ENCODE data around the gene TRIM28. TPM values are rescaled to one million over a fixed set of nuclear protein-coding genes. Genes with fewer than 3 reads are reported as not detected.

Gene TRIM28
- total and polyA plus RNA-seq, 9 of the 15 experiments (the other 6 are each of a cell fraction or from before 2014, with no cell fraction given): 12.1 to 797 (median 490) TPM

DNA sequence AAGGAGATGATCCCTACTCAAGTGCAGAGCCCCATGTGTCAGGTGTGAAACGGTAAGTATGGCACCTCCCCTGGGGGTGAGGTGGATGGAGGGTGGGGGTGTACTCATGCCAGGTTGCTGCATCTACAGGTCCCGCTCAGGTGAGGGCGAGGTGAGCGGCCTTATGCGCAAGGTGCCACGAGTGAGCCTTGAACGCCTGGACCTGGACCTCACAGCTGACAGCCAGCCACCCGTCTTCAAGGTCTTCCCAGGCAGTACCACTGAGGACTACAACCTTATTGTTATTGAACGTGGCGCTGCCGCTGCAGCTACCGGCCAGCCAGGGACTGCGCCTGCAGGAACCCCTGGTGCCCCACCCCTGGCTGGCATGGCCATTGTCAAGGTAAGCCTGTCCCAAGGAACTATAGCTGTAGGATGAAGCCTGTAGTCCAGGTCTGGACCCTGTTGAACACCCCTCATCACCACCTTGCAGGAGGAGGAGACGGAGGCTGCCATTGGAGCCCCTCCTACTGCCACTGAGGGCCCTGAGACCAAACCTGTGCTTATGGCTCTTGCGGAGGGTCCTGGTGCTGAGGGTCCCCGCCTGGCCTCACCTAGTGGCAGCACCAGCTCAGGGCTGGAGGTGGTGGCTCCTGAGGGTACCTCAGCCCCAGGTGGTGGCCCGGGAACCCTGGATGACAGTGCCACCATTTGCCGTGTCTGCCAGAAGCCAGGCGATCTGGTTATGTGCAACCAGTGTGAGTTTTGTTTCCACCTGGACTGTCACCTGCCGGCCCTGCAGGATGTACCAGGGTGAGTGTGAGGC is 5.2 kb downstream of the TRIM28 start:
- peaks cover 19 to 39% of the 10 kb centered on the region in 2 experiments for H3K4me1 ChIP-seq (replicated peaks in 1 of 2; ENCODE audit: control insufficient read depth in 2 of 2, insufficient read depth in 2 of 2, low read length in 2 of 2)
- no peak for DNase-seq (ENCODE audit: extremely low read depth in 1 of 4, low spot score in 3 of 4)
- in situ Hi-C loops (cut with MboI) (no loop called here), intact Hi-C loops (cut with micrococcal nuclease) (no loop called here)
- POLR2A ChIA-PET: interaction anchor here (0.7 to 0.8 kb wide), 2 partner anchors 27 to 31 kb away, joined by 3 to 4 read pairs; no protein-coding TSS in a partner anchor
- no peak overlapping the region for H2AFZ ChIP-seq (ENCODE audit: low read depth, low read length)
- no peak overlapping the region for H3K4me3 ChIP-seq
- H3K9ac ChIP-seq (ENCODE audit: insufficient read depth in 1 of 2, low read depth in 2 of 2, low read length in 2 of 2): peak overlapping the region in 1 of 2 experiments; percentile 62; a peak in 2 of 4 replicates
- H3K27me3 ChIP-seq (ENCODE audit: control insufficient read depth in 2 of 2, insufficient read depth in 2 of 2, low read length in 2 of 2): no peaks in the 10 kb centered on the region
- no TSS peak for BruUV-seq (replicated peaks)
- TF ChIP-seq RBFOX2 (IDR thresholded peaks at IDR 0.05; ENCODE audit: low read depth, low read length) (peak; percentile 61), MTA3 (IDR thresholded peaks at IDR 0.05; ENCODE audit: borderline replicate concordance) (no peak), PTRF (tag; IDR thresholded peaks at IDR 0.05) (no peak), ZNF449 (CRISPR knock-in tag; IDR thresholded peaks at IDR 0.05) (no peak), MAX (CRISPR knock-in tag; IDR thresholded peaks at IDR 0.05) (0 out of 2 replicates have a peak, but pooled peaks have one; percentile 2), DDX20 (tag; IDR thresholded peaks at IDR 0.05; ENCODE audit: low read depth) (no peak), YY1 (IDR thresholded peaks at IDR 0.05; ENCODE audit: borderline replicate concordance in 1 of 3, control insufficient read depth in 1 of 3, extremely low read depth in 1 of 3, insufficient read depth in 3 of 3, insufficient read length in 1 of 3, insufficient replicate concordance in 2 of 3, low read depth in 1 of 3, low read length in 2 of 3) (peak in 1 of 3 experiments; percentile 40), POLR2G (IDR thresholded peaks at IDR 0.05; ENCODE audit: low read depth, low read length) (peak; percentile 62)
- WGBS (ENCODE audit: insufficient coverage, low coverage, missing lambda C conversion rate): 98% methylated on average over 16 of the region's 20 CpGs
- H3K9me3 ChIP-seq (replicated peaks; ENCODE audit: control insufficient read depth, insufficient read depth, low read depth, low read length): no peaks in the 10 kb centered on the region
- peaks cover 89% of the 10 kb centered on the region for H3K36me3 ChIP-seq (ENCODE audit: control insufficient read depth, insufficient read depth, low read length)
- no peak for FAIRE-seq
- peaks cover 8% of the 10 kb centered on the region for H3K9me1 ChIP-seq (ENCODE audit: control insufficient read depth, insufficient read depth, low read length)
- peaks cover 55% of the 10 kb centered on the region for H3K79me2 ChIP-seq (ENCODE audit: control insufficient read depth, insufficient read depth, low read length)
- no peak overlapping the region for H3K27ac ChIP-seq (ENCODE audit: extremely low read depth, low read depth, low read length)
- CTCF ChIA-PET (ENCODE audit: low intra/inter-chr PET ratio): no interaction called here
- ATAC-seq: no peak
- H3K4me2 ChIP-seq (ENCODE audit: insufficient read depth, low read length): no peak overlapping the region
- peaks cover 44% of the 10 kb centered on the region for H4K20me1 ChIP-seq (replicated peaks; ENCODE audit: control insufficient read depth, insufficient read depth, low read length)

Measured in K562 (cell line).